ENCODE results near the gene MORC3. TPM values are rescaled to one million over a fixed set of nuclear protein-coding genes. Genes with fewer than 3 reads are reported as not detected.

The MORC3 gene
- total RNA-seq, 4 donors from 2014 or later = 29.4 to 82.5 (median 31.0) TPM

- no peak for TF ChIP-seq CTCF (IDR thresholded peaks at IDR 0.05)
- no peak for TF ChIP-seq POLR2A (IDR thresholded peaks at IDR 0.05)
- H3K9me3 ChIP-seq = no peaks in the 10 kb centered on the region
Measured at GRCh38 chr21:36419241-36419640, 99.2 kb downstream of the MORC3 start.

GRCh38 chr21:36419996-36420395, 100.0 kb downstream of the MORC3 start:
- Histone ChIP-seq H3K9me3 (no peaks in the 10 kb centered on the region), H3K27ac (no peak overlapping the region), H3K36me3 (no peaks in the 10 kb centered on the region), H3K27me3 (no peaks in the 10 kb centered on the region), H3K4me1 (no peaks in the 10 kb centered on the region), H3K4me3 (no peak overlapping the region)
- TF ChIP-seq POLR2A (IDR thresholded peaks at IDR 0.05) (no peak), CTCF (IDR thresholded peaks at IDR 0.05) (peak in 5 of 6 experiments; percentile 14 to 62 (median 59))
- DNase-seq = peak; percentile 24 to 77 (median 72)

More at GRCh38 chr21:36419241-36419640, 99.2 kb downstream of the MORC3 start:
- H3K4me1 ChIP-seq = no peaks in the 10 kb centered on the region
- H3K4me3 ChIP-seq = no peak overlapping the region
- no peak for DNase-seq
- no peak overlapping the region for H3K27ac ChIP-seq
- H3K36me3 ChIP-seq = no peaks in the 10 kb centered on the region
- H3K27me3 ChIP-seq = no peaks in the 10 kb centered on the region

GRCh38 chr21:36420571-36421339, 100.8 kb downstream of the MORC3 start:
- H3K4me3 ChIP-seq = no peak overlapping the region
- no peaks in the 10 kb centered on the region for H3K36me3 ChIP-seq
- no peaks in the 10 kb centered on the region for H3K4me1 ChIP-seq
- H3K9me3 ChIP-seq = no peaks in the 10 kb centered on the region
- no peak overlapping the region for H3K27ac ChIP-seq
- TF ChIP-seq POLR2A (IDR thresholded peaks at IDR 0.05) (no peak), CTCF (IDR thresholded peaks at IDR 0.05) (no peak)
- no peak for DNase-seq
- H3K27me3 ChIP-seq = no peaks in the 10 kb centered on the region

GRCh38 chr21:36422279-36423098, 102.5 kb downstream of the MORC3 start:
- Histone ChIP-seq H3K4me3 (no peak overlapping the region), H3K27ac (no peak overlapping the region), H3K36me3 (no peaks in the 10 kb centered on the region), H3K9me3 (no peaks in the 10 kb centered on the region), H3K4me1 (no peaks in the 10 kb centered on the region), H3K27me3 (no peaks in the 10 kb centered on the region)
- no peak for TF ChIP-seq POLR2A (IDR thresholded peaks at IDR 0.05)
- peak in 4 of 6 experiments; percentile 31 to 38 (median 34) for TF ChIP-seq CTCF (IDR thresholded peaks at IDR 0.05)
- DNase-seq = peak in 1 of 3 donors; percentile 55

- H3K4me1 ChIP-seq = no peaks in the 10 kb centered on the region
- H3K4me3 ChIP-seq = no peak overlapping the region
- no peaks in the 10 kb centered on the region for H3K36me3 ChIP-seq
- no peak for DNase-seq
- no peaks in the 10 kb centered on the region for H3K9me3 ChIP-seq
- H3K27me3 ChIP-seq = no peaks in the 10 kb centered on the region
- TF ChIP-seq POLR2A (IDR thresholded peaks at IDR 0.05) = no peak
- TF ChIP-seq CTCF (IDR thresholded peaks at IDR 0.05) = no peak
- H3K27ac ChIP-seq = no peak overlapping the region
Measured at GRCh38 chr21:36423771-36424433, 103.9 kb downstream of the MORC3 start.
